ENCODE measurements around the gene ZSWIM1. TPM values are rescaled to one million over a fixed set of nuclear protein-coding genes. Genes with fewer than 3 reads are reported as not detected.

ZSWIM1 gene
- total and polyA plus RNA-seq, 2 of the 13 experiments (the other 11 are each of a cell fraction or from before 2014, with no cell fraction given), result 9.5 to 11.7 TPM

DNA sequence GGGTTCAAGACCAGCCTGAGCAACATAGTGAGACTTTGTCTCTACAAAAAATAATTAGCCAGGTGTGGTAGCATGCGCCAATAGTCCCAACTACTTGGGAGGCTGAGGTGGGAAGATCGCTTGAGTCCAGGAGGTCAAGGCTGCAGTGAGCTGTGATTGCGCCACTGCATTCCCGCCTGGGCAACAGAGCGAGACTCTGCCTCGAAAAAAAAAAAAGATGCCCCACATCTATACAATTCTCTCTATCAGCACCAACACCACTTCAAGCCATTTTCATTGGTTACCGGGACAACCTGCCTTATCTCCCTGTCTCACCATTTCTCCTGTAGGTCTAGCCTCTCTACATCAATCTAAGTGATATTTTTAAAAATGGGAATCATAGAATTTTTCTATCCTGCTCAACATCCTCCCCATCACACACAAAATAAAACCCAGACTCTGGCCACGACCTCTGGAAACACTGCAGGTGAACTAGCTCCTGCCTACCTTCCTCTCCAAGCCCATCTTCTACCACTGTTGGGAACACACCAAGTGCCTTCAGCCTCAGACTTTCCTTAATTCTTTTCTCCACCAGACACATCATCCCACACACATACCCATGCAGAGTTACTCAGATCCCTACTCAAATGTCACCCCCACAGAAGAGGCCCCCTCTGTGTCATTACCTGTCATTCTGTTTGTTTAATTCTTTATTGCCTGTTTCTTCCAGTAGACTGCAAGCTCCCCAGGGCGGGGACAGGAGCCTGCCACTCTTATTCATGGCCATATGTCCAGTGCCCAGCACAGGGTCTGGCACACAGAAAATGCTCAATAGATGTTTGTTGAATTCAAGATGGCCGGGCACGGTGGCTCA, 40.5 kb downstream of the ZSWIM1 start:
- 19% methylated on average over 11 of the region's 11 CpGs for whole genome bisulfite sequencing (ENCODE audit: low lambda C conversion rate)
- H3K36me3 ChIP-seq (replicated peaks in 1 of 2; ENCODE audit: control insufficient read depth in 1 of 2, insufficient read depth in 2 of 2, low read length in 2 of 2), result no peaks in the 10 kb centered on the region
- no peak for DNase-seq (ENCODE audit: low spot score)
- no TSS peak for BruUV-seq (replicated peaks)
- ChIA-PET CTCF (ENCODE audit: low intra/inter-chr PET ratio, low total read pairs) (no interaction called here), POLR2A (interaction anchor here (0.6 to 5.0 kb wide), 12 partner anchors 8 to 213 kb away, joined by 3 to 78 read pairs (median 13); partner anchors contain the start of genes CTSA, DNTTIP1, NEURL2 and PCIF1)
- 0 out of 2 replicates have a peak overlapping the region, but pooled peaks have one; percentile 48 for H3K4me2 ChIP-seq (ENCODE audit: low read depth, low read length)
- peaks cover 90% of the 10 kb centered on the region for H3K4me1 ChIP-seq (ENCODE audit: insufficient read depth, low read length)
- peaks cover 0 to under 1% of the 10 kb centered on the region in 2 experiments; a peak in 1 of 5 replicates for H3K27me3 ChIP-seq (ENCODE audit: control insufficient read depth in 1 of 2, insufficient read depth in 2 of 2, low read length in 2 of 2)
- H3K4me3 ChIP-seq (replicated peaks in 1 of 3; ENCODE audit: insufficient read depth in 1 of 3, low read depth in 2 of 3, low read length in 3 of 3), result no peak overlapping the region
- in situ Hi-C loops (cut with HindIII; ENCODE audit: extremely low pct_ligation_motif_present, low pct_unique_long_range_greater_than_20kb) (no loop called here), intact Hi-C loops (cut with micrococcal nuclease; ENCODE audit: unreplicated experiment) (no loop called here)
- H2AFZ ChIP-seq (ENCODE audit: low read length), result no peak overlapping the region
- H4K20me1 ChIP-seq (ENCODE audit: insufficient read depth, low read length), result no peaks in the 10 kb centered on the region
- no peak for FAIRE-seq
- no peak for ATAC-seq
- no peak overlapping the region for H3K27ac ChIP-seq (ENCODE audit: extremely low read length, insufficient read depth, low read length)
- no peak overlapping the region for H3K9ac ChIP-seq (ENCODE audit: insufficient read depth, low read depth, low read length)
- no peaks in the 10 kb centered on the region for H3K79me2 ChIP-seq (ENCODE audit: insufficient read depth, low read length)
- no peaks in the 10 kb centered on the region for H3K9me3 ChIP-seq (ENCODE audit: low read length)
- TF ChIP-seq KDM1A (CRISPR knock-in tag; IDR thresholded peaks at IDR 0.05) (peak; percentile 81; the same call in 1 of the 2 replicates), NFATC3 (CRISPR knock-in tag; IDR thresholded peaks at IDR 0.05) (no peak), MATR3 (CRISPR knock-in tag; IDR thresholded peaks at IDR 0.05) (no peak), EEA1 (CRISPR knock-in tag; IDR thresholded peaks at IDR 0.05; ENCODE audit: borderline replicate concordance) (no peak), DPF2 (CRISPR knock-in tag; IDR thresholded peaks at IDR 0.05; ENCODE audit: borderline replicate concordance, low read depth) (no peak), ATRX (CRISPR knock-in tag; IDR thresholded peaks at IDR 0.05; ENCODE audit: borderline replicate concordance) (no peak), KDM2A (CRISPR knock-in tag; IDR thresholded peaks at IDR 0.05; ENCODE audit: borderline replicate concordance, low read depth) (0 out of 2 replicates have a peak, but pooled peaks have one; percentile 36), ZNF343 (CRISPR knock-in tag; IDR thresholded peaks at IDR 0.05) (no peak), ZNF160 (CRISPR knock-in tag; IDR thresholded peaks at IDR 0.05) (no peak), ZFP62 (CRISPR knock-in tag; IDR thresholded peaks at IDR 0.05) (no peak), RAD21 (CRISPR knock-in tag; IDR thresholded peaks at IDR 0.05) (no peak), HMGA1 (CRISPR knock-in tag; conservative IDR thresholded peaks at IDR 0.05) (no peak), FOSL1 (CRISPR knock-in tag; IDR thresholded peaks at IDR 0.05; ENCODE audit: borderline replicate concordance) (no peak), NR2F6 (IDR thresholded peaks at IDR 0.05) (peak; percentile 58), NR2F6 (CRISPR knock-in tag; IDR thresholded peaks at IDR 0.05) (peak; percentile 68), CHCHD3 (CRISPR knock-in tag; IDR thresholded peaks at IDR 0.05) (no peak), ZNF510 (CRISPR knock-in tag; IDR thresholded peaks at IDR 0.05; ENCODE audit: low read depth) (no peak), ZNF432 (CRISPR knock-in tag; IDR thresholded peaks at IDR 0.05; ENCODE audit: borderline replicate concordance) (no peak)
- TF ChIP-seq, protein P1, sequence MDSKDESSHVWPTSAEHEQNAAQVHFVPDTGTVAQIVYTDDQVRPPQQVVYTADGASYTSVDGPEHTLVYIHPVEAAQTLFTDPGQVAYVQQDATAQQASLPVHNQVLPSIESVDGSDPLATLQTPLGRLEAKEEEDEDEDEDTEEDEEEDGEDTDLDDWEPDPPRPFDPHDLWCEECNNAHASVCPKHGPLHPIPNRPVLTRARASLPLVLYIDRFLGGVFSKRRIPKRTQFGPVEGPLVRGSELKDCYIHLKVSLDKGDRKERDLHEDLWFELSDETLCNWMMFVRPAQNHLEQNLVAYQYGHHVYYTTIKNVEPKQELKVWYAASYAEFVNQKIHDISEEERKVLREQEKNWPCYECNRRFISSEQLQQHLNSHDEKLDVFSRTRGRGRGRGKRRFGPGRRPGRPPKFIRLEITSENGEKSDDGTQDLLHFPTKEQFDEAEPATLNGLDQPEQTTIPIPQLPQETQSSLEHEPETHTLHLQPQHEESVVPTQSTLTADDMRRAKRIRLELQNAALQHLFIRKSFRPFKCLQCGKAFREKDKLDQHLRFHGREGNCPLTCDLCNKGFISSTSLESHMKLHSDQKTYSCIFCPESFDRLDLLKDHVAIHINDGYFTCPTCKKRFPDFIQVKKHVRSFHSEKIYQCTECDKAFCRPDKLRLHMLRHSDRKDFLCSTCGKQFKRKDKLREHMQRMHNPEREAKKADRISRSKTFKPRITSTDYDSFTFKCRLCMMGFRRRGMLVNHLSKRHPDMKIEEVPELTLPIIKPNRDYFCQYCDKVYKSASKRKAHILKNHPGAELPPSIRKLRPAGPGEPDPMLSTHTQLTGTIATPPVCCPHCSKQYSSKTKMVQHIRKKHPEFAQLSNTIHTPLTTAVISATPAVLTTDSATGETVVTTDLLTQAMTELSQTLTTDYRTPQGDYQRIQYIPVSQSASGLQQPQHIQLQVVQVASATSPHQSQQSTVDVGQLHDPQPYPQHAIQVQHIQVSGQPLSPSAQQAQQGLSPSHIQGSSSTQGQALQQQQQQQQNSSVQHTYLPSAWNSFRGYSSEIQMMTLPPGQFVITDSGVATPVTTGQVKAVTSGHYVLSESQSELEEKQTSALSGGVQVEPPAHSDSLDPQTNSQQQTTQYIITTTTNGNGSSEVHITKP (CRISPR knock-in tag; IDR thresholded peaks at IDR 0.05; ENCODE audit: low read depth), result 0 out of 2 replicates have a peak, but pooled peaks have one; percentile 11
- TF ChIP-seq, protein P2, sequence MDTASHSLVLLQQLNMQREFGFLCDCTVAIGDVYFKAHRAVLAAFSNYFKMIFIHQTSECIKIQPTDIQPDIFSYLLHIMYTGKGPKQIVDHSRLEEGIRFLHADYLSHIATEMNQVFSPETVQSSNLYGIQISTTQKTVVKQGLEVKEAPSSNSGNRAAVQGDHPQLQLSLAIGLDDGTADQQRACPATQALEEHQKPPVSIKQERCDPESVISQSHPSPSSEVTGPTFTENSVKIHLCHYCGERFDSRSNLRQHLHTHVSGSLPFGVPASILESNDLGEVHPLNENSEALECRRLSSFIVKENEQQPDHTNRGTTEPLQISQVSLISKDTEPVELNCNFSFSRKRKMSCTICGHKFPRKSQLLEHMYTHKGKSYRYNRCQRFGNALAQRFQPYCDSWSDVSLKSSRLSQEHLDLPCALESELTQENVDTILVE (CRISPR knock-in tag; IDR thresholded peaks at IDR 0.05), result no peak
- TF ChIP-seq, protein P3, sequence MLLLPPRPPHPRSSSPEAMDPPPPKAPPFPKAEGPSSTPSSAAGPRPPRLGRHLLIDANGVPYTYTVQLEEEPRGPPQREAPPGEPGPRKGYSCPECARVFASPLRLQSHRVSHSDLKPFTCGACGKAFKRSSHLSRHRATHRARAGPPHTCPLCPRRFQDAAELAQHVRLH (CRISPR knock-in tag; IDR thresholded peaks at IDR 0.05; ENCODE audit: borderline replicate concordance, low read depth), result no peak
